Astrocyte (in vitro differentiated cells and primary cell): ENCODE measurements around the gene CRELD2.

Experiments
- CTCF ChIP-seq: IDR thresholded peaks from 2 replicates; pipeline ENCODE4 v1.5.1; 2011; ENCODE audit warnings: low read depth, mild to moderate bottlenecking, inconsistent platforms, low read length, moderate library complexity; ENCODE audit not compliant: insufficient read depth
- EZH2 ChIP-seq: IDR thresholded peaks from 2 replicates; pipeline ENCODE4 v1.6.1; 2012; ENCODE audit warnings: mild to moderate bottlenecking, low read length, inconsistent platforms; ENCODE audit not compliant: insufficient read depth

- TF ChIP-seq CTCF (no peak), EZH2 (no peak)
Observed at GRCh38 chr22:49936973-49937757, 18.7 kb downstream of the CRELD2 start.
